GM12891 (cell line): ENCODE data around the gene MAP1A.

Experiments
- PAX5 ChIP-seq: IDR thresholded peaks from 2 replicates; pipeline ENCODE4 v1.6.1; 2011; ENCODE audit warnings: low read length, moderate library complexity, mild to moderate bottlenecking; ENCODE audit not compliant: insufficient read depth, severe bottlenecking
- POLR2A ChIP-seq: IDR thresholded peaks from 2 replicates; pipeline ENCODE4 v1.6.1; 2011; ENCODE audit warnings: low read depth, low read length, control low read depth
- POLR2AphosphoS5 ChIP-seq: IDR thresholded peaks from 2 replicates; pipeline ENCODE4 v1.6.1; 2011; ENCODE audit warnings: low read depth, low read length, control low read depth
- POU2F2 ChIP-seq: IDR thresholded peaks from 2 replicates; pipeline ENCODE4 v1.6.1; 2011; ENCODE audit warnings: low read depth, mild to moderate bottlenecking, control low read depth, low read length, moderate library complexity
- SPI1 ChIP-seq: IDR thresholded peaks from 2 replicates; pipeline ENCODE4 v1.6.1; 2011; ENCODE audit warnings: low read depth, low read length, control low read depth
- TAF1 ChIP-seq: IDR thresholded peaks from 2 replicates; pipeline ENCODE4 v1.6.1; 2011; ENCODE audit warnings: low read depth, low read length, control low read depth

GRCh38 chr15:43517354-43518196, at the start of gene MAP1A:
- TF ChIP-seq TAF1, result no peak
- TF ChIP-seq POLR2A, result no peak
- TF ChIP-seq POLR2AphosphoS5, result no peak
- no peak for TF ChIP-seq PAX5
- no peak for TF ChIP-seq SPI1
- TF ChIP-seq POU2F2, result no peak
